GM21367 (cell line): ENCODE measurements around the gene ZNF831.

Experiments used
- ATAC-seq: cut with Tn5 transposase; IDR thresholded peaks from one replicate; pipeline ENCODE4 v1.9.1; 2021; ENCODE audit not compliant: unreplicated experiment

ZNF831 gene

GRCh38 chr20:59295531-59295930 is 131.9 kb downstream of the ZNF831 start:
- no peak for ATAC-seq

GRCh38 chr20:59297686-59298085 is 134.1 kb downstream of the ZNF831 start:
- ATAC-seq, result no peak

- no peak for ATAC-seq
These were observed 136.3 kb downstream of the ZNF831 start for GRCh38 chr20:59299945-59300332.

GRCh38 chr20:59300333-59301081 is 136.9 kb downstream of the ZNF831 start, which contains the start of gene EDN3:
Gene EDN3 (plus strand): TSS chr20:59300611. CDS start chr20:59300813, 202 bp downstream.
- no peak for ATAC-seq

GRCh38 chr20:59301343-59302007 is 137.9 kb downstream of the ZNF831 start:
- ATAC-seq, result no peak

- ATAC-seq, result no peak
These were observed 142.5 kb downstream of the ZNF831 start for GRCh38 chr20:59305908-59306655.

GRCh38 chr20:59307270-59307669 is 143.6 kb downstream of the ZNF831 start:
- no peak for ATAC-seq
